Ammon's horn (tissue), 1 donor: Measurements from ENCODE around the gene RUSC1.

Experiments
- DNase-seq: peaks from one replicate; pipeline ENCODE4 v3.0.0-alpha.2; 2016; ENCODE audit warnings: low spot score

Gene RUSC1

GRCh38 chr1:155295183-155295941 is 25.3 kb upstream of the RUSC1 start:
- no peak for DNase-seq

- DNase-seq: no peak
Measured at GRCh38 chr1:155295942-155296267, 24.8 kb upstream of the RUSC1 start.

DNA sequence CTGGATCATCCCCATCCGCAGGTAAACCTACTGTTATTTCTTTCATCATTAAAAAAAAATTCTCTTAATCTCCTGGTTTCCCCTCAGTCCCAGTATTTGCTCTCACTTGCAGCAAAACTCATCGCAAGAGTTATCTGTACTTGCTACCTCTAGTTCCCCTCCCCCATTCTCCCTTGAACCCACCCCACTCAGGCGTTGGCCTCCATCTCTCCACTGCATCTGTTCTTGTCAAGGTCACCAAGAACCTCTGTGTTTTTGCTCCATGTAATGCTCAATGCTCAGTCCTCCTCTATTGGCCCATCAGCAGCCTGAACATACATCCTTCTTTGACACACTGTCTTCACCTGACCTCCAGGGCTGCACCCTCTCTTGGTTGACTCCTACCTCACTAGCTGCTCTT is 24.0 kb upstream of the RUSC1 start:
- no peak for DNase-seq

DNA sequence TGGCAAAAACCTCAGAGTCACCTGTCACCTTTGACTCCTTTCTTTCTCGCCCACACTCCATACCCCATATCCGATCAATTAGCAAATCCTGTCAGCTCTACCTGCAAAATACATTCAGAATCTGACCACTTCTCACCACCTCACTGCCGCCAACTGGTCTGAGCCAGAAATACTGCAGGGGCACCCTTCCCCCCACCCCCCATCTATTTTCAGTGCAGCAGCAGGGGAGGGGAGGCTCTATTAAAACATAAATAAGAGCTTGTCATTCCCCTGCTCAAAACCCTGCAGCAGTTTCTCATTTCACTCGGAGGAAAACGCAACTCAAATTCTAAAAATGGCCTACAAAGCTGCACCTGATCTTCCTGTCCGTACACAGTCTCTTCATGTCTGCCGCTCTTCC is 23.3 kb upstream of the RUSC1 start:
- no peak for DNase-seq

- DNase-seq: no peak
Measured at GRCh38 chr1:155300024-155300423, 20.7 kb upstream of the RUSC1 start.

GRCh38 chr1:155300553-155301329 is 20.0 kb upstream of the RUSC1 start:
- DNase-seq: no peak

GRCh38 chr1:155301342-155301841 is 19.3 kb upstream of the RUSC1 start, which contains the start of gene PKLR:
Gene PKLR, minus strand, starts transcription at chr1:155301438. Its CDS starts 43 bp downstream, at chr1:155301395.
- DNase-seq: no peak

- no peak for DNase-seq
Measured at GRCh38 chr1:155304558-155305063, 16.1 kb upstream of the RUSC1 start.

DNA sequence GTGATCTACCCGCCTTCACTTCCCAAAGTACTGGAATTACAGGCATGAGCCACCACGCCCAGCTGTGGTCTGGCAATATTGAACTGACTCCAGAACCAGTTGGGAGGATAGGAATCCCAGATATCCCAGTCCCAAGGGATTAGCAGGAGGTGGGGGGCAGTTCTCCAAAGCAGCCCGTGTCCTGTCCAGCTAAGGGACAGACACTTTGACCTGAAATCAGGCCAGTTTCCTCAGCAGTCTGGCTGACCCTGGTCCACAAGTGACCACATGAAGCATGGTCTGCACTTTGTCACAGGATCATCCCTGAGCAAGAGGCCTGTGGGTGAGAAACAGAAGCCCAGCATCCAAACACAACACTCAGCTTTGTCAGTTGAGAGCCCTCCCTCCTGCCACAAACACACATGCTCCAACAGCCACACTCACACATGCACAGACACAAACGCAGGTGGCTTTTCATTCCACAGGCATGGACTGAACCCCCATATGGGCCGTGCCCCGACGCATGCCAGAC is 14.8 kb upstream of the RUSC1 start:
- DNase-seq: no peak

DNA sequence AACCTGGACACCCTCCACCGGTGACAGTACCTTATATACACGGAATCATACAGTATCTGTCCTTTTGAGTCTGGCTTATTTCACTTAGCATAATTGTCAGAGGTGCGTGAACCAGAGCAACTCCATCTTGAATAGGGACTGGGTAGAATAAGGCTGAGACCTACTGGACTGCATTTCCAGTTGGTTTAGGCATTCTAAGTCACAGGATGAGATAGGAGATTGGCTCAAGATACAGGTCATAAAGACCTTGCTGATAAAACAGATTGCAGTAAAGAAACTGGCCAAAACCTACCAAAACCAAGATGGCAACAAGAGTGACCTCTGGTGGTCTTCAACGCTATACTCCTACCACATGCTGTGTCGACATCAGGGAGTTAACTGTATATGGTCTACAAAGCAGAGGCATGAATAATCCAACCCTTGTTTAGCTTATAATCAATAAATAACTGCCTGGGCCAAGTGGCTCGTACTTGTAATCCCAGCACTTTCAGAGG is 13.4 kb upstream of the RUSC1 start:
- peak; percentile 17 for DNase-seq

DNA sequence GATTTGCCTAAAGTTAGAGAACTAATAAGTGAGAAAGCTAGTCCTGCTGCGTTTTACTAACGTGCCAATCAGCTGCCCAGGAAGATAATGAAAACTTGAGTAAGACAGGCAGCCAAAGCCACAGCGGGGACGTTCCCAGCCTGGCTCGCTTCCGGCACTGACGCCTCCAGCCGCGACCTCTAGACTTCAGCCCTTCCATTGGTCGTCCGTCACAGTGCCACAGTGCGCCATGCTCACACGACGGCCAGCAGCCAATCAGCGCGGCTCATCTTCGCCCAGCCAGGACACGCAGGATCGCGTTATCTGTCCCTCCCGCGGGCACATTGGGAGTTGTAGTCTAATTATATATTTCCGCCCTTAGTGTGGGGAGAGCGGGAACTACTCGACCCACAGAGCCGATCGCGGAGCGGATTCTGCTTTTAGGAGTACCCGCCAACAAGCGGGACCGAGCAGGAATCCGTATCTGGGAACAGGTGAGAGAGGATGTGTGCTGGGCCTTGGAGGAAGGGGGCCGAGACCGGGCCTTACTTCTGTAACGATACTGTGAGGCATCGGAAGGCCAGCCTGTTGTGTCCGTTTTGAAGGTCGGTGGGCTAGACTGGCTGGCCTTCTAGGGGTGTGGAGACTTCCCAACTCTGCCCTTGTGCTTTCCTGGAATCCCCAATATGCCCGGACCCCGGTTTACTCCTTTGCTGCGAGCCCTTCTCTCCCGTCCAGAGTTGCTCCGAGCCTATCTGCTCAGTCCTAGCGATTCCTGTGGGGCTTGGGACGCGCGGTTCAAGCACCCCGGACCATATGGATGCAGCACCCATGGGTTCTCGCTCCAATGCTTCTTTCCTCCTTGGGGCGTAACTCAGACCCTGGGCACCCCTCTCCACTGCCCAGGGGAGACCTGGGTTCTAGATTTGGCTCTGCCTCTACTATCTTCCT is 11.9 kb upstream of the RUSC1 start, which contains the start of gene FDPS:
Gene FDPS, plus strand, starts transcription at position 374 of the 930 bp plus-strand sequence. CDS start 924 bp downstream, outside the sequence.
- DNase-seq: peak; percentile 100

GRCh38 chr1:155309423-155310021 is 11.2 kb upstream of the RUSC1 start:
- peak; percentile 12 for DNase-seq

DNA sequence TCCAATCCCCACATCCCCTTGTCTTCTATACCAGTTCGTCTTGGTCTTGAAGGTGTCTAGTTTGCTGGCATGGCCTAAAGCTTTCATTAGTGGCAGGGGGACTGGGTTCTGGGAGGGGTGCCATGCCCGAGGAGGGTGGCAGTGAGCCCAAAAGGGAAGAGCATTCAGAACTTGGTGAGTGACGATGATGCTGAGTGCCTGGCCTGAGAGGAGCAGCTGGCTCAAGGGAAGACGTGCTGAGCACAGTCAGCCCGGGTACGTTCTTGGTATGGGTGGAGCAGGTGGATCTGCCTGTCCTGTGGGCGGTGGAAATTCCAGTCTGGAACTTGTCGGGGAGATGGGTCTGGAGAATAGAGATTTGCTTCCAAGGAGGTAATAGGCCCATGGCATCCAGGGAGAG is 7.4 kb upstream of the RUSC1 start:
- peak; percentile 54 for DNase-seq

GRCh38 chr1:155316922-155317321 is 3.8 kb upstream of the RUSC1 start:
- DNase-seq: no peak

- DNase-seq: no peak
Measured at GRCh38 chr1:155318082-155318481, 2.6 kb upstream of the RUSC1 start.

GRCh38 chr1:155319536-155319935 is 1.2 kb upstream of the RUSC1 start:
- no peak for DNase-seq

DNA sequence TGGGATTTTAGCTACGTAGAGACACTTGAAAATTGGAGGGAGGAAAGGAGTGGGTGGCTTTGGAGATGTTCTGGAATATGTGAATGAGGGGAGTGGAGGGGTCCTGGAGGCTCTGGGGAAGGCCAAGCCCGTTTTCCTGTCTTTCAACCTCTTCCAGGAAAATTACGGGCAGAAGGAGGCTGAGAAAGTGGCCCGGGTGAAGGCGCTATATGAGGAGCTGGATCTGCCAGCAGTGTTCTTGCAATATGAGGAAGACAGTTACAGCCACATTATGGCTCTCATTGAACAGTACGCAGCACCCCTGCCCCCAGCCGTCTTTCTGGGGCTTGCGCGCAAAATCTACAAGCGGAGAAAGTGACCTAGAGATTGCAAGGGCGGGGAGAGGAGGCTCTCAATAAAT is 442 bp upstream of the RUSC1 start:
- DNase-seq: no peak

GRCh38 chr1:155321639-155322503 is 1.2 kb downstream of the RUSC1 start:
- no peak for DNase-seq

GRCh38 chr1:155322571-155322952 is 1.9 kb downstream of the RUSC1 start:
- DNase-seq: peak; percentile 24
